ENCODE data around the gene ATP10A. TPM values are rescaled to one million over a fixed set of nuclear protein-coding genes. Genes with fewer than 3 reads are reported as not detected.

ATP10A gene
- polyA plus RNA-seq, 1 experiment, result 3.5 TPM

DNA sequence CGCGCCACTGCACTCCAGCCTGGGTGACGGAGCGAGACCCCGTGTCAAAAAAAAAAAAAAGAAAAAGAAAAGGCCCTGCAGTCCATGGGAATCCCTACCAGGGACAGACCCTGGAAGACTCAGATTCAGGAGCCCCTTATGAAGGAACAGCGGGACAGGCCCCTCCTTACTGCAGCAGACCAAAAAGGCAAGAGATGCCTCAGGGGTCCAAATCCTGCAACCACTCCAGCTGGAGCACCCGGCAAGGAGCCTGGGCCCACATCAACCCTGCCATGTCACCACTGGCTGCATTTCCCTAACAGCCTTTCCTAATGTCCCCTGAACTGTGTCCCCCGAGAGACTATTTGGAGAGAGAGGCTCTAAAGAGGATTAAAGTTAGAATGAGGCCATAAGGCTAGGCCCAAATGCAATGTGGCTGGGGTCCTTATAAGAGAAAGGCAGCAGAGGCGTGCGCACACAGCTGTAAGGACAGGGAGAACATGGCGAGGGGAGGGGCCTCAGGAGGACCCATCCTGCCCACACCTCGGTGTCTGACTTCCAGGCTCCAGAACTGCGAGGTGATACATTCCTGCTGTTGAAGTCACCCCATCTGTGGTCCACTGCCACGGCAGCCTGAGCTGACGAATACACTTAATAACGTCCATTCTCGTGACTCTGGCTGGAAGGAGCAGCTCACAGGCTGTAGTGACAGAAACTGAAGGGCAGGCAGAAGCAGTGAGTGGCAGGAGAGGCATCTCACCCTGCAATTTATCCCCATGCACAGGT, 78.1 kb downstream of the ATP10A start:
- ChIA-PET CTCF (interaction anchor here (0.9 kb wide), 1 partner anchor 149 kb away, joined by 9 read pairs; no protein-coding TSS in a partner anchor), POLR2A (interaction anchor here (0.7 kb wide), 1 partner anchor 197 kb away, joined by 4 read pairs; no protein-coding TSS in a partner anchor)
- TF ChIP-seq, protein P1, sequence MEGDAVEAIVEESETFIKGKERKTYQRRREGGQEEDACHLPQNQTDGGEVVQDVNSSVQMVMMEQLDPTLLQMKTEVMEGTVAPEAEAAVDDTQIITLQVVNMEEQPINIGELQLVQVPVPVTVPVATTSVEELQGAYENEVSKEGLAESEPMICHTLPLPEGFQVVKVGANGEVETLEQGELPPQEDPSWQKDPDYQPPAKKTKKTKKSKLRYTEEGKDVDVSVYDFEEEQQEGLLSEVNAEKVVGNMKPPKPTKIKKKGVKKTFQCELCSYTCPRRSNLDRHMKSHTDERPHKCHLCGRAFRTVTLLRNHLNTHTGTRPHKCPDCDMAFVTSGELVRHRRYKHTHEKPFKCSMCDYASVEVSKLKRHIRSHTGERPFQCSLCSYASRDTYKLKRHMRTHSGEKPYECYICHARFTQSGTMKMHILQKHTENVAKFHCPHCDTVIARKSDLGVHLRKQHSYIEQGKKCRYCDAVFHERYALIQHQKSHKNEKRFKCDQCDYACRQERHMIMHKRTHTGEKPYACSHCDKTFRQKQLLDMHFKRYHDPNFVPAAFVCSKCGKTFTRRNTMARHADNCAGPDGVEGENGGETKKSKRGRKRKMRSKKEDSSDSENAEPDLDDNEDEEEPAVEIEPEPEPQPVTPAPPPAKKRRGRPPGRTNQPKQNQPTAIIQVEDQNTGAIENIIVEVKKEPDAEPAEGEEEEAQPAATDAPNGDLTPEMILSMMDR (IDR thresholded peaks at IDR 0.05; ENCODE audit: low read depth, low read length), result no peak
- H3K27me3 ChIP-seq (ENCODE audit: control insufficient read depth, insufficient read depth, low read length), result no peaks in the 10 kb centered on the region
- peak; percentile 68 for DNase-seq (ENCODE audit: low read depth, low spot score)
- H3K9me3 ChIP-seq (ENCODE audit: control insufficient read depth, insufficient read depth, low read length), result no peaks in the 10 kb centered on the region; the same call in 1 of the 2 replicates
- H3K4me3 ChIP-seq (ENCODE audit: low read depth, low read length), result no peak overlapping the region
- H3K27ac ChIP-seq (ENCODE audit: low read depth, low read length), result peak overlapping the region; percentile 89

DNA sequence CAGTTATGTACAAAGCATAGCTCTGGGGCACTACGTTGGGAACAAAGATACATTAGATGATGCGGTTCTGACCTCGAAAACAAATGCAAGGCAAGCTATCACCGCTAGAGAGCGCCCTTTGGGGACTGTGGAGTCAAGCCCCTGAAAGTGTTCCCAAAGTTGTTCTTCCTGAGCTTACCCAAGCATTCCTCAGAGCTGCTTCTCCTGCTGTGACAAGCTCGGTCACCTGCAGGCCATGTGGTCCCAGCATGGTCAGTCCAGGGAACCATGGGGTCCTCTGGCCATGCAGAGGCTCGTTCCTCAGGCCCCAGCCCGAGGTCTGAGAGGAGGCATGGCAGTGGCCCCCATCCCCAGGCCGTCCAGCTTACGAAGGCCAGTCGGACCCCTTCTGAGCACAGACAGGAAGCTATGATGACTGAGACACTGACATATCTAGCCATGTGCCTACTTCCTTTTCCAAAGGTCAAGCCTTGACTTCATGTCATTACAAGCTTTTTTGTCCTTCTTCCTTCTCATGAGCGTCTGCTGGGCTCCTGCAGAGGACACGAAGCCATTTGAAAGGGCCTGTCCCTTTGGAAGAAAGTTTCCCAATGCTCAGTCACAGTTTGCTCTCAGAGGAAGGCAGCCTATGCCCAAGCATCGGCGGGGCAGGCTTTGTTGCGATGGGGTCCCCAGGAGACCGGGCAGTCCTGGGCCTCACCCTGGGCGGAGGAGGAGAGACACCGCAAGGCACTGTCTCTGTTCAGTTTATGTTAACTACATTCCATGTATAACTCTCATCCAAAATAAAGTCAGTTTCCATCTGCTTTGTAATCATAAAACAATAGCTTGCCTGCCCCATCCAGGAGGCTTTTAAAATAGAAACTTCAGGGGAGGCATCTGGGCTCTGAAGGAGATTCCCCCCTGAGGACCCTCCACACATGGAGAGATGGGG, 79.3 kb downstream of the ATP10A start:
- H3K27me3 ChIP-seq (ENCODE audit: control insufficient read depth, insufficient read depth, low read length), result no peaks in the 10 kb centered on the region
- no peak overlapping the region for H3K27ac ChIP-seq (ENCODE audit: low read depth, low read length)
- no peak overlapping the region for H3K4me3 ChIP-seq (ENCODE audit: low read depth, low read length)
- CTCF ChIA-PET, result interaction anchor here (0.8 to 1.4 kb wide), 5 partner anchors 29 to 150 kb away, joined by 3 to 5 read pairs (median 4); no protein-coding TSS in a partner anchor
- TF ChIP-seq, protein P1 (IDR thresholded peaks at IDR 0.05; ENCODE audit: low read depth, low read length), result peak; percentile 32
- H3K9me3 ChIP-seq (ENCODE audit: control insufficient read depth, insufficient read depth, low read length), result no peaks in the 10 kb centered on the region; the same call in 1 of the 2 replicates
- DNase-seq (ENCODE audit: low read depth, low spot score), result no peak
- POLR2A ChIA-PET, result interaction anchor here (0.6 to 0.7 kb wide), 2 partner anchors 195 to 449 kb away, joined by 4 to 5 read pairs; no protein-coding TSS in a partner anchor

DNA sequence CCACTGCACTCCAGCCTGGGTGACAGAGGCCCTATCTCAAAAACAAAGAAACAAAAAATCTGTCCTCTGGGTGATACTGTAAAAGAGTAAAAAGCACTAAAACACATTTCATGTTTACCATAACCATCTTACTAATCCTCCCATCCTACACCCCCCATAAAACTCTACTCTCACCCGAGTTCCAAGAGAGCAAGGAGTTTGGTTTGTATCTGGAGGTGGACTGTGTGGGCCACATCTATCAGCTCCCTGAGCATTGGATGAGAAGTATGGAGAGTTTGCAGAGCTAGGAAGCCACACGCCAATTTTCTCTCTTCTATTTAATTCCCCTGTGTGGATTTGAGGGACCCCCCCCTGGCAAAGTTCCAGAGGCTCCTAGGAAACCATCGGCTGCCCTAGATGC, 80.0 kb downstream of the ATP10A start:
- CTCF ChIA-PET, result interaction anchor here (0.9 to 1.4 kb wide), 4 partner anchors 30 to 151 kb away, joined by 3 to 5 read pairs (median 4); no protein-coding TSS in a partner anchor
- POLR2A ChIA-PET, result interaction anchor here (0.6 kb wide), 1 partner anchor 449 kb away, joined by 5 read pairs; no protein-coding TSS in a partner anchor
- H3K9me3 ChIP-seq (ENCODE audit: control insufficient read depth, insufficient read depth, low read length), result no peaks in the 10 kb centered on the region; the same call in 1 of the 2 replicates
- no peak overlapping the region for H3K4me3 ChIP-seq (ENCODE audit: low read depth, low read length)
- no peaks in the 10 kb centered on the region for H3K27me3 ChIP-seq (ENCODE audit: control insufficient read depth, insufficient read depth, low read length)
- no peak overlapping the region for H3K27ac ChIP-seq (ENCODE audit: low read depth, low read length)
- TF ChIP-seq, protein P1 (IDR thresholded peaks at IDR 0.05; ENCODE audit: low read depth, low read length), result no peak
- no peak for DNase-seq (ENCODE audit: low read depth, low spot score)

DNA sequence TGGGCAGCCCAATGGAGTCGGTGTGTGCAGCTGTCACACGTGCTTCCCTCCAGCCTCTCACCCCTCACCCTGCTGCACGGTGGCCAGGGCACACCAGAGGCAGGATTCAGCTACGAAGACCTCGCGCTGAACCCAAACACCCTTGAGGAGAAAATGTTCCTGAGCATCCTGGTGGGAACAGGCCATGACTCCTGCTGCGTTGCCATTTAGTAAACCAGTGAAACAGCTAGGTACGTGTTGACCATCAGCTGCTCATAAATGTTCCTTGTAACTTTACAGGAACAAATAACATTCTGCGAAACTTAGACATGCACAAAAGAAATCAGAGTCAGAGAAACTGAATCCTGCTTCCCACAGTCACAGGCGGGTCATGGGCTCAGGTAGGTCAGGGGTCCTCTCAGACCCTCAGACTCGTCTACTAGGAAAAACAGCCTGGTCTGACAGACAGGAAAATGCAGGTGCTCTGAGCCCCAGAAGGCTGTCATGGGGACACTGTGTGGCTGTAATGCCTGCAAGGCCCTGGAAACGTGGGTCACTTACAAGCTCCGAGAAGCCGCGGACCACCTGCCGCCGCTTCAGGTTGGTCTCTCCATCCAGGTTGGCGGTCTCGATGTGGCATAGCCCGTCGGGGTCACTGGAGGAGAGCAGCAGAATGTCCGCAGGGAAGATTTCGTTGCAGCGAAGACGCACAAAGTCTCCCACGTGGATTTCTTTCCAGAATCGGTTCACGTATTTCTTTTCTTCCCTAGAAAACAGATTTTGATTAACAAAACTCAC, 82.5 kb downstream of the ATP10A start:
- H3K4me3 ChIP-seq (ENCODE audit: low read depth, low read length), result no peak overlapping the region
- ChIA-PET CTCF (no interaction called here), POLR2A (no interaction called here)
- TF ChIP-seq, protein P1 (IDR thresholded peaks at IDR 0.05; ENCODE audit: low read depth, low read length), result no peak
- no peaks in the 10 kb centered on the region; the same call in 1 of the 2 replicates for H3K9me3 ChIP-seq (ENCODE audit: control insufficient read depth, insufficient read depth, low read length)
- no peak overlapping the region for H3K27ac ChIP-seq (ENCODE audit: low read depth, low read length)
- DNase-seq (ENCODE audit: low read depth, low spot score), result no peak
- no peaks in the 10 kb centered on the region for H3K27me3 ChIP-seq (ENCODE audit: control insufficient read depth, insufficient read depth, low read length)

All from AG04450 (cell line).